Peyer's patch (tissue), 4 donors: ENCODE results near the gene IFNA16.
"Not testable (repeated sequence)": the region's sequence is repeated elsewhere in the genome, so short reads cannot be mapped to it uniquely, and the experiment has no call there.

Experiments used
- POLR2A ChIP-seq, 2 donors: fragments of 450-650 bp; IDR thresholded peaks; one replicate each; pipeline ENCODE4 v1.5.1; 2017; ENCODE audit warnings: antibody characterized with exemption in 2 of 2, mild to moderate bottlenecking in 2 of 2, moderate library complexity in 2 of 2
- TF ChIP-seq, protein P1 (sequence below), 6 experiments: fragments of 450-650 bp in 4 of 6; fragments of 200-600 bp in 2 of 6; sonication (generic) in 1 of 6; IDR thresholded peaks; one replicate each; pipeline ENCODE4 v1.5.1; 2017 to 2019; ENCODE audit warnings: antibody characterized with exemption in 6 of 6, mild to moderate bottlenecking in 3 of 6, moderate library complexity in 1 of 6

DNA sequence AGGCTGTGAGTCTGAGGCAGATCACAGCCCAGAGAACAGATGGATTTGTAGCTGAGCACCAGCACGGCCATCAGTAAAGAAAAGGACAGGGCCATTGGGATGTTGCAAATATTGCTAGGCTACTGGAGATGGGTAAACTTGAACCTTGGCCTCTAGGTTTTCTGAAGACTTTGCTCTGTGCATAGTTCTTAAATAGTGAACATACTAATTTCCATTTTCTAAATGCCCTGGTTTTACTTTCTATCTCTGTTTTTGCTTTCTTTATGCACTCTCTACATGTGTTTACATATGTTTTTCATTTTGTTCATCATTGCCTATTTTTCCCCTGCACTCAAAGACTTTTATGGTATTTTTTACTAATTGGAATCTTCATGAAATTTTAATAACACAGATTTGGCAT is at the start of gene IFNA16:
- TF ChIP-seq, protein P1, sequence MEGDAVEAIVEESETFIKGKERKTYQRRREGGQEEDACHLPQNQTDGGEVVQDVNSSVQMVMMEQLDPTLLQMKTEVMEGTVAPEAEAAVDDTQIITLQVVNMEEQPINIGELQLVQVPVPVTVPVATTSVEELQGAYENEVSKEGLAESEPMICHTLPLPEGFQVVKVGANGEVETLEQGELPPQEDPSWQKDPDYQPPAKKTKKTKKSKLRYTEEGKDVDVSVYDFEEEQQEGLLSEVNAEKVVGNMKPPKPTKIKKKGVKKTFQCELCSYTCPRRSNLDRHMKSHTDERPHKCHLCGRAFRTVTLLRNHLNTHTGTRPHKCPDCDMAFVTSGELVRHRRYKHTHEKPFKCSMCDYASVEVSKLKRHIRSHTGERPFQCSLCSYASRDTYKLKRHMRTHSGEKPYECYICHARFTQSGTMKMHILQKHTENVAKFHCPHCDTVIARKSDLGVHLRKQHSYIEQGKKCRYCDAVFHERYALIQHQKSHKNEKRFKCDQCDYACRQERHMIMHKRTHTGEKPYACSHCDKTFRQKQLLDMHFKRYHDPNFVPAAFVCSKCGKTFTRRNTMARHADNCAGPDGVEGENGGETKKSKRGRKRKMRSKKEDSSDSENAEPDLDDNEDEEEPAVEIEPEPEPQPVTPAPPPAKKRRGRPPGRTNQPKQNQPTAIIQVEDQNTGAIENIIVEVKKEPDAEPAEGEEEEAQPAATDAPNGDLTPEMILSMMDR (IDR thresholded peaks at IDR 0.05) = not testable (repeated sequence)
- TF ChIP-seq POLR2A (IDR thresholded peaks at IDR 0.05) = not testable (repeated sequence)
